Endothelial cell of umbilical vein (primary cell): ENCODE results near the gene JAML. TPM values are rescaled to one million over a fixed set of nuclear protein-coding genes. Genes with fewer than 3 reads are reported as not detected.

Experiments
- BruUV-seq: library from RNA; stranded (reverse); fragments of 400-500 nt; replicated peaks from 2 replicates; lab custom pipeline; 2021; lab: Mats Ljungman, UMichigan
- CTCF ChIA-PET: fragments of 300-600, 350-600 bp; sonication (Branson Sonifier 250); formaldehyde crosslinking; loops from one replicate; lab custom pipeline; 2021; ENCODE audit warnings: antibody characterized with exemption, inconsistent platforms; lab: Charles Lee
- POLR2A ChIA-PET: fragments of 300-600, 350-600 bp; sonication (Branson Sonifier 250); formaldehyde crosslinking; loops from one replicate; lab custom pipeline; 2021; ENCODE audit warnings: antibody characterized with exemption, inconsistent platforms; lab: Charles Lee
- DNase-seq: peaks from one replicate; pipeline ENCODE4 v3.0.0-alpha.2; 2011; ENCODE audit warnings: low read depth, low spot score
- FAIRE-seq: peaks from 2 replicates; lab custom pipeline; 2011; peaks lifted over from hg19 to GRCh38; lab: Jason Lieb, UNC
- H2AFZ ChIP-seq: 2 replicates; pipeline ENCODE4 v1.6.0; 2012; ENCODE audit warnings: low read depth, low read length, control low read depth, inconsistent platforms
- H3K27ac ChIP-seq: 2 replicates; pipeline ENCODE4 v1.5.1; 2011; ENCODE audit warnings: low read depth, mild to moderate bottlenecking, control low read depth, low read length, moderate library complexity; ENCODE audit not compliant: insufficient read depth
- H3K27me3 ChIP-seq, 2 experiments: 2 replicates each; pipeline versions ENCODE4 v1.6.0 to v1.6.1; 2011; ENCODE audit warnings: low read length in 2 of 2, mixed read lengths in 1 of 2; ENCODE audit not compliant: control insufficient read depth in 2 of 2, insufficient read depth in 2 of 2
- H3K36me3 ChIP-seq, 2 experiments: 2 replicates in 1 of 2; 3 replicates in 1 of 2; pipeline ENCODE4 v1.5.1; 2011; ENCODE audit warnings: low read length in 2 of 2, mild to moderate bottlenecking in 1 of 2, moderate library complexity in 1 of 2; ENCODE audit not compliant: control insufficient read depth in 2 of 2, insufficient read depth in 2 of 2; ENCODE audit errors: extremely low read depth in 1 of 2
- H3K4me1 ChIP-seq: 3 replicates; pipeline ENCODE4 v1.5.1; 2011; ENCODE audit warnings: mild to moderate bottlenecking, low read length; ENCODE audit not compliant: control insufficient read depth, insufficient read depth; ENCODE audit errors: extremely low read depth
- H3K4me2 ChIP-seq: 2 replicates; pipeline ENCODE4 v1.6.1; 2011; ENCODE audit warnings: low read length, control low read depth, mixed read lengths; ENCODE audit not compliant: insufficient read depth
- H3K4me3 ChIP-seq, 3 experiments: fragments of 200-600 bp in 1 of 3; sonication (generic), shearing (Covaris generic) in 1 of 3; replicated peaks in 1 of 3; 2 replicates each; pipeline ENCODE4 v1.5.1; 2011 to 2016; ENCODE audit warnings: control low read depth in 3 of 3, low read length in 3 of 3, mild to moderate bottlenecking in 2 of 3, inconsistent platforms in 1 of 3, low read depth in 1 of 3, moderate library complexity in 1 of 3; ENCODE audit not compliant: insufficient read depth in 1 of 3
- H3K79me2 ChIP-seq: 2 replicates; pipeline ENCODE4 v1.6.0; 2012; ENCODE audit warnings: low read length, inconsistent platforms; ENCODE audit not compliant: control insufficient read depth, insufficient read depth
- H3K9ac ChIP-seq: replicated peaks from 2 replicates; pipeline ENCODE3; 2011; ENCODE audit warnings: low read length, control low read depth; ENCODE audit not compliant: insufficient read depth; ENCODE audit errors: extremely low read depth
- H3K9me1 ChIP-seq: replicated peaks from 3 replicates; pipeline ENCODE4 v1.6.0; 2011; ENCODE audit warnings: mild to moderate bottlenecking, low read length; ENCODE audit not compliant: control insufficient read depth, insufficient read depth; ENCODE audit errors: extremely low read depth
- H3K9me3 ChIP-seq: replicated peaks from 2 replicates; pipeline ENCODE4 v1.5.1; 2012; ENCODE audit warnings: low read length, inconsistent platforms; ENCODE audit not compliant: control insufficient read depth, insufficient read depth
- H4K20me1 ChIP-seq: replicated peaks from 2 replicates; pipeline ENCODE3; 2011; ENCODE audit warnings: mild to moderate bottlenecking, low read length; ENCODE audit not compliant: control insufficient read depth, insufficient read depth; ENCODE audit errors: extremely low read depth
- EZH2 ChIP-seq: IDR thresholded peaks from 2 replicates; pipeline ENCODE4 v1.6.1; 2012; ENCODE audit warnings: borderline replicate concordance, low read depth, mild to moderate bottlenecking, moderate library complexity, low read length, inconsistent platforms; ENCODE audit not compliant: severe bottlenecking
- FOS ChIP-seq: IDR thresholded peaks from 2 replicates; pipeline ENCODE4 v1.6.1; 2011; ENCODE audit warnings: mild to moderate bottlenecking, low read length, moderate library complexity, borderline replicate concordance; ENCODE audit not compliant: insufficient read depth
- MAX ChIP-seq: IDR thresholded peaks from 2 replicates; pipeline ENCODE4 v1.6.1; 2011; ENCODE audit not compliant: insufficient read depth, insufficient read length
- POLR2AphosphoS5 ChIP-seq: IDR thresholded peaks from 2 replicates; pipeline ENCODE4 v1.6.1; 2012; ENCODE audit warnings: low read depth, mild to moderate bottlenecking, control low read depth, low read length, moderate library complexity; ENCODE audit not compliant: insufficient read depth
- dilution Hi-C: fragments of 300-500 bp; cut with MboI; formaldehyde crosslinking; loops from one replicate; pipeline ENCODE4 v1.15.0; 2019; ENCODE audit warnings: low sequenced_read_pairs; ENCODE audit not compliant: extremely low pct_ligation_motif_present
- intact Hi-C: fragments of 100-400 bp; cut with micrococcal nuclease; formaldehyde crosslinking; loops from one replicate; pipeline ENCODE4 v1.10.0; 2022
- polyA plus RNA-seq, 4 experiments: library from polyadenylated mRNA; depleted of rRNA in 3 of 4; stranded (reverse) in 3 of 4; unstranded in 1 of 4; fragments of >200 nt; gene quantifications; 2 replicates each; pipeline versions ENCODE4 v1.2.1 to v1.2.3, GENCODE V29; 2011 to 2012; ENCODE audit warnings: missing spikeins in 1 of 4
- total RNA-seq: library from RNA; stranded (reverse); gene quantifications from 2 replicates; pipeline ENCODE4 v1.2.3, GENCODE V29; 2021

JAML gene
- total and polyA plus RNA-seq, 2 donors (not counting 3 experiments of a cell fraction or from before 2014, with no cell fraction given), result 0.04 to 0.35 TPM

GRCh38 chr11:118213781-118214180 lies 11.0 kb downstream of the JAML start:
- Histone ChIP-seq H2AFZ (no peak overlapping the region), H3K27ac (no peak overlapping the region), H4K20me1 (no peaks in the 10 kb centered on the region), H3K4me2 (no peak overlapping the region), H3K9me3 (no peaks in the 10 kb centered on the region), H3K9ac (no peak overlapping the region), H3K27me3 (peaks cover 25 to 30% of the 10 kb centered on the region in 2 experiments), H3K36me3 (no peaks in the 10 kb centered on the region), H3K9me1 (no peaks in the 10 kb centered on the region), H3K4me3 (no peak overlapping the region), H3K79me2 (no peaks in the 10 kb centered on the region), H3K4me1 (no peaks in the 10 kb centered on the region)
- intact Hi-C loops, result no loop called here
- ChIA-PET CTCF (interaction anchor here (1.0 to 6.0 kb wide), 4 partner anchors 13 to 82 kb away, joined by 3 to 41 read pairs (median 4); no protein-coding TSS in a partner anchor), POLR2A (no interaction called here)
- TF ChIP-seq EZH2 (no peak), POLR2AphosphoS5 (no peak), FOS (no peak), MAX (no peak)
- BruUV-seq, result no TSS peak
- dilution Hi-C loops, result no loop called here
- no peak for DNase-seq
- FAIRE-seq, result no peak

GRCh38 chr11:118213201-118213600 lies 11.6 kb downstream of the JAML start:
- POLR2A ChIA-PET, result no interaction called here
- Histone ChIP-seq H3K9me1 (no peaks in the 10 kb centered on the region), H3K27ac (no peak overlapping the region), H3K4me2 (no peak overlapping the region), H3K9me3 (no peaks in the 10 kb centered on the region), H3K4me3 (no peak overlapping the region), H3K4me1 (no peaks in the 10 kb centered on the region), H2AFZ (no peak overlapping the region), H3K27me3 (peaks cover 25 to 30% of the 10 kb centered on the region in 2 experiments), H3K36me3 (no peaks in the 10 kb centered on the region), H3K79me2 (no peaks in the 10 kb centered on the region), H3K9ac (no peak overlapping the region), H4K20me1 (no peaks in the 10 kb centered on the region)
- CTCF ChIA-PET, result interaction anchor here (1.0 to 6.0 kb wide), 3 partner anchors 15 to 83 kb away, joined by 3 to 41 read pairs (median 3); no protein-coding TSS in a partner anchor
- no TSS peak for BruUV-seq
- TF ChIP-seq EZH2 (peak; percentile 8), MAX (no peak)
- no peak for DNase-seq
- dilution Hi-C loops, result no loop called here
- intact Hi-C loops, result no loop called here
- FAIRE-seq, result no peak
